ENCODE measurements around the gene PDHB. TPM values are rescaled to one million over a fixed set of nuclear protein-coding genes. Genes with fewer than 3 reads are reported as not detected.

PDHB gene
- total and polyA plus RNA-seq, 2 of the 13 experiments (the other 11 are each of a cell fraction or from before 2014, with no cell fraction given), result 108 to 153 TPM

- ATAC-seq (peak; percentile 41), DNase-seq (ENCODE audit: low spot score) (no peak), FAIRE-seq (no peak)
- H3K4me2 ChIP-seq (ENCODE audit: low read depth, low read length), result no peak overlapping the region
- intact Hi-C loops (cut with micrococcal nuclease; ENCODE audit: unreplicated experiment) (loop anchor here (5.0 kb wide), 1 partner anchor 230 kb away; no protein-coding TSS in a partner anchor), in situ Hi-C loops (cut with HindIII; ENCODE audit: extremely low pct_ligation_motif_present, low pct_unique_long_range_greater_than_20kb) (loop anchor here (10.0 kb wide), 1 partner anchor 232 kb away; no protein-coding TSS in a partner anchor)
- H3K9ac ChIP-seq (ENCODE audit: insufficient read depth, low read depth, low read length), result no peak overlapping the region
- H3K79me2 ChIP-seq (ENCODE audit: insufficient read depth, low read length), result no peaks in the 10 kb centered on the region
- H4K20me1 ChIP-seq (ENCODE audit: insufficient read depth, low read length), result no peaks in the 10 kb centered on the region
- POLR2A ChIA-PET, result interaction anchor here (1.3 to 2.1 kb wide), 2 partner anchors 16 to 111 kb away, joined by 3 to 6 read pairs; partner anchors contain the start of genes HTD2 and RPP14
- CTCF ChIA-PET (ENCODE audit: low intra/inter-chr PET ratio, low total read pairs), result no interaction called here
- H3K36me3 ChIP-seq (replicated peaks in 1 of 2; ENCODE audit: control insufficient read depth in 1 of 2, insufficient read depth in 2 of 2, low read length in 2 of 2), result peaks cover 7 to 8% of the 10 kb centered on the region in 2 experiments; a peak in 4 of 5 replicates
- no TSS peak for BruUV-seq (replicated peaks)
- TF ChIP-seq ZNF136 (CRISPR knock-in tag; IDR thresholded peaks at IDR 0.05; ENCODE audit: low read depth), result no peak
- H3K4me3 ChIP-seq (replicated peaks in 1 of 3; ENCODE audit: insufficient read depth in 1 of 3, low read depth in 2 of 3, low read length in 3 of 3), result no peak overlapping the region
- no peaks in the 10 kb centered on the region for H3K27me3 ChIP-seq (ENCODE audit: control insufficient read depth in 1 of 2, insufficient read depth in 2 of 2, low read length in 2 of 2)
- H3K27ac ChIP-seq (ENCODE audit: extremely low read length, insufficient read depth, low read length), result no peak overlapping the region
- peaks cover 24% of the 10 kb centered on the region for H3K4me1 ChIP-seq (ENCODE audit: insufficient read depth, low read length)
- H2AFZ ChIP-seq (ENCODE audit: low read length), result no peak overlapping the region
- WGBS (ENCODE audit: low lambda C conversion rate), result no CpG with 5 or more reads among the region's 2 CpGs
- H3K9me3 ChIP-seq (ENCODE audit: low read length), result no peaks in the 10 kb centered on the region
Observed at GRCh38 chr3:58417075-58417474, 16.6 kb downstream of the PDHB start.

- 97% methylated on average over 2 of the region's 2 CpGs for WGBS (ENCODE audit: low lambda C conversion rate)
- BruUV-seq (replicated peaks), result no TSS peak
- in situ Hi-C loops (cut with HindIII; ENCODE audit: extremely low pct_ligation_motif_present, low pct_unique_long_range_greater_than_20kb) (loop anchor here (10.0 kb wide), 1 partner anchor 231 kb away; no protein-coding TSS in a partner anchor), intact Hi-C loops (cut with micrococcal nuclease; ENCODE audit: unreplicated experiment) (loop anchor here (5.0 kb wide), 1 partner anchor 229 kb away; no protein-coding TSS in a partner anchor)
- TF ChIP-seq, protein P1, sequence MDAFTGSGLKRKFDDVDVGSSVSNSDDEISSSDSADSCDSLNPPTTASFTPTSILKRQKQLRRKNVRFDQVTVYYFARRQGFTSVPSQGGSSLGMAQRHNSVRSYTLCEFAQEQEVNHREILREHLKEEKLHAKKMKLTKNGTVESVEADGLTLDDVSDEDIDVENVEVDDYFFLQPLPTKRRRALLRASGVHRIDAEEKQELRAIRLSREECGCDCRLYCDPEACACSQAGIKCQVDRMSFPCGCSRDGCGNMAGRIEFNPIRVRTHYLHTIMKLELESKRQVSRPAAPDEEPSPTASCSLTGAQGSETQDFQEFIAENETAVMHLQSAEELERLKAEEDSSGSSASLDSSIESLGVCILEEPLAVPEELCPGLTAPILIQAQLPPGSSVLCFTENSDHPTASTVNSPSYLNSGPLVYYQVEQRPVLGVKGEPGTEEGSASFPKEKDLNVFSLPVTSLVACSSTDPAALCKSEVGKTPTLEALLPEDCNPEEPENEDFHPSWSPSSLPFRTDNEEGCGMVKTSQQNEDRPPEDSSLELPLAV (CRISPR knock-in tag; conservative IDR thresholded peaks at IDR 0.05; ENCODE audit: low read depth), result no peak
- no peak for TF ChIP-seq KMT2B (CRISPR knock-in tag; IDR thresholded peaks at IDR 0.05)
- no peak for TF ChIP-seq MAFG (CRISPR knock-in tag; IDR thresholded peaks at IDR 0.05)
- no peak for TF ChIP-seq HNF4G (IDR thresholded peaks at IDR 0.05; ENCODE audit: borderline replicate concordance, low read depth, low read length)
- no peak for TF ChIP-seq HNF4G (CRISPR knock-in tag; IDR thresholded peaks at IDR 0.05; ENCODE audit: borderline replicate concordance, low read depth)
- no peak for TF ChIP-seq SPEN (CRISPR knock-in tag; IDR thresholded peaks at IDR 0.05; ENCODE audit: low read depth)
- TF ChIP-seq ZNF839 (CRISPR knock-in tag; IDR thresholded peaks at IDR 0.05; ENCODE audit: borderline replicate concordance), result no peak
- Histone ChIP-seq H3K9ac (ENCODE audit: insufficient read depth, low read depth, low read length) (no peak overlapping the region), H3K4me3 (replicated peaks in 1 of 3; ENCODE audit: insufficient read depth in 1 of 3, low read depth in 2 of 3, low read length in 3 of 3) (no peak overlapping the region), H3K36me3 (replicated peaks in 1 of 2; ENCODE audit: control insufficient read depth in 1 of 2, insufficient read depth in 2 of 2, low read length in 2 of 2) (peaks cover 5% of the 10 kb centered on the region in 2 experiments; a peak in 4 of 5 replicates), H3K79me2 (ENCODE audit: insufficient read depth, low read length) (no peaks in the 10 kb centered on the region), H3K27ac (ENCODE audit: extremely low read length, insufficient read depth, low read length) (no peak overlapping the region), H3K4me2 (ENCODE audit: low read depth, low read length) (no peak overlapping the region), H3K27me3 (ENCODE audit: control insufficient read depth in 1 of 2, insufficient read depth in 2 of 2, low read length in 2 of 2) (no peaks in the 10 kb centered on the region), H3K9me3 (ENCODE audit: low read length) (no peaks in the 10 kb centered on the region), H4K20me1 (ENCODE audit: insufficient read depth, low read length) (no peaks in the 10 kb centered on the region), H3K4me1 (ENCODE audit: insufficient read depth, low read length) (peaks cover 22% of the 10 kb centered on the region), H2AFZ (ENCODE audit: low read length) (no peak overlapping the region)
- DNase-seq (ENCODE audit: low spot score) (no peak), ATAC-seq (no peak), FAIRE-seq (no peak)
- ChIA-PET CTCF (ENCODE audit: low intra/inter-chr PET ratio, low total read pairs) (interaction anchor here (2.9 kb wide), 1 partner anchor 95 kb away, joined by 25 read pairs; no protein-coding TSS in a partner anchor), POLR2A (no interaction called here)
Observed at GRCh38 chr3:58416191-58416590, 17.4 kb downstream of the PDHB start.

Data from HepG2 (cell line).